Measurements from ENCODE around the gene MPPED1.

DNA sequence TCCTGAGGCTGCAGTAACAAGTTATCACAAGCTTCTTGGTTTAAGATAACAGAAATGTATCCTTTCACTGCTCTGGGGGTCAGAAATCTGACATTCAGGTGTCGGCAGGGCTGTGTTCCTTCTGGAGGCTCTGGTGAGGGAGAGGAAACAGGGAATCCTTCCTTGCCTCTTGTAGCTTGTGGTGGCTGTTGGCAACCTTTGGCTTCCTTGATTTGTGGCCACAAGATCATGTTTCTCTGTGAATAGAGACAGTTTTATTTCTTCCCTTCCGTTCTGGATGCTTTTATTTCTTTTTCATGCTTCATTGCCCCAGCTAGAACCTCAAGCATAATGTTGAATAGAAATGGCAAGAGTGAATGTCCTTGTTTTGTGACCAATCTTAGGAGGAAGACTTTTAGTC lies 44.0 kb downstream of the MPPED1 start:
- no peak for TF ChIP-seq OVOL2 (CRISPR knock-in tag; IDR thresholded peaks at IDR 0.05; ENCODE audit: borderline replicate concordance)
- TF ChIP-seq, protein P1, sequence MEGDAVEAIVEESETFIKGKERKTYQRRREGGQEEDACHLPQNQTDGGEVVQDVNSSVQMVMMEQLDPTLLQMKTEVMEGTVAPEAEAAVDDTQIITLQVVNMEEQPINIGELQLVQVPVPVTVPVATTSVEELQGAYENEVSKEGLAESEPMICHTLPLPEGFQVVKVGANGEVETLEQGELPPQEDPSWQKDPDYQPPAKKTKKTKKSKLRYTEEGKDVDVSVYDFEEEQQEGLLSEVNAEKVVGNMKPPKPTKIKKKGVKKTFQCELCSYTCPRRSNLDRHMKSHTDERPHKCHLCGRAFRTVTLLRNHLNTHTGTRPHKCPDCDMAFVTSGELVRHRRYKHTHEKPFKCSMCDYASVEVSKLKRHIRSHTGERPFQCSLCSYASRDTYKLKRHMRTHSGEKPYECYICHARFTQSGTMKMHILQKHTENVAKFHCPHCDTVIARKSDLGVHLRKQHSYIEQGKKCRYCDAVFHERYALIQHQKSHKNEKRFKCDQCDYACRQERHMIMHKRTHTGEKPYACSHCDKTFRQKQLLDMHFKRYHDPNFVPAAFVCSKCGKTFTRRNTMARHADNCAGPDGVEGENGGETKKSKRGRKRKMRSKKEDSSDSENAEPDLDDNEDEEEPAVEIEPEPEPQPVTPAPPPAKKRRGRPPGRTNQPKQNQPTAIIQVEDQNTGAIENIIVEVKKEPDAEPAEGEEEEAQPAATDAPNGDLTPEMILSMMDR (IDR thresholded peaks at IDR 0.05): no peak
- TF ChIP-seq ZNF671 (CRISPR knock-in tag; IDR thresholded peaks at IDR 0.05): no peak
- TF ChIP-seq CREB1 (CRISPR knock-in tag; IDR thresholded peaks at IDR 0.05): no peak
- TF ChIP-seq ZBTB21 (CRISPR knock-in tag; IDR thresholded peaks at IDR 0.05; ENCODE audit: borderline replicate concordance): no peak
- TF ChIP-seq, protein P2, sequence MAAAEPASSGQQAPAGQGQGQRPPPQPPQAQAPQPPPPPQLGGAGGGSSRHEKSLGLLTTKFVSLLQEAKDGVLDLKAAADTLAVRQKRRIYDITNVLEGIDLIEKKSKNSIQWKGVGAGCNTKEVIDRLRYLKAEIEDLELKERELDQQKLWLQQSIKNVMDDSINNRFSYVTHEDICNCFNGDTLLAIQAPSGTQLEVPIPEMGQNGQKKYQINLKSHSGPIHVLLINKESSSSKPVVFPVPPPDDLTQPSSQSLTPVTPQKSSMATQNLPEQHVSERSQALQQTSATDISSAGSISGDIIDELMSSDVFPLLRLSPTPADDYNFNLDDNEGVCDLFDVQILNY (CRISPR knock-in tag; IDR thresholded peaks at IDR 0.05): no peak
- TF ChIP-seq EMX1 (CRISPR knock-in tag; IDR thresholded peaks at IDR 0.05): no peak
- no peak for TF ChIP-seq NFATC4 (CRISPR knock-in tag; IDR thresholded peaks at IDR 0.05)
- TF ChIP-seq, protein P3, sequence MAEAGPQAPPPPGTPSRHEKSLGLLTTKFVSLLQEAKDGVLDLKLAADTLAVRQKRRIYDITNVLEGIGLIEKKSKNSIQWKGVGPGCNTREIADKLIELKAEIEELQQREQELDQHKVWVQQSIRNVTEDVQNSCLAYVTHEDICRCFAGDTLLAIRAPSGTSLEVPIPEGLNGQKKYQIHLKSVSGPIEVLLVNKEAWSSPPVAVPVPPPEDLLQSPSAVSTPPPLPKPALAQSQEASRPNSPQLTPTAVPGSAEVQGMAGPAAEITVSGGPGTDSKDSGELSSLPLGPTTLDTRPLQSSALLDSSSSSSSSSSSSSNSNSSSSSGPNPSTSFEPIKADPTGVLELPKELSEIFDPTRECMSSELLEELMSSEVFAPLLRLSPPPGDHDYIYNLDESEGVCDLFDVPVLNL (CRISPR knock-in tag; IDR thresholded peaks at IDR 0.05; ENCODE audit: borderline replicate concordance, low read depth): no peak
- TF ChIP-seq CBFB (CRISPR knock-in tag; IDR thresholded peaks at IDR 0.05; ENCODE audit: low read depth): no peak
- TF ChIP-seq FOXK1 (CRISPR knock-in tag; IDR thresholded peaks at IDR 0.05): no peak
- TF ChIP-seq ELF4 (CRISPR knock-in tag; IDR thresholded peaks at IDR 0.05; ENCODE audit: low read depth): no peak
- no peak for TF ChIP-seq IRF2 (CRISPR knock-in tag; IDR thresholded peaks at IDR 0.05; ENCODE audit: borderline replicate concordance, low read depth)
- TF ChIP-seq, protein P4, sequence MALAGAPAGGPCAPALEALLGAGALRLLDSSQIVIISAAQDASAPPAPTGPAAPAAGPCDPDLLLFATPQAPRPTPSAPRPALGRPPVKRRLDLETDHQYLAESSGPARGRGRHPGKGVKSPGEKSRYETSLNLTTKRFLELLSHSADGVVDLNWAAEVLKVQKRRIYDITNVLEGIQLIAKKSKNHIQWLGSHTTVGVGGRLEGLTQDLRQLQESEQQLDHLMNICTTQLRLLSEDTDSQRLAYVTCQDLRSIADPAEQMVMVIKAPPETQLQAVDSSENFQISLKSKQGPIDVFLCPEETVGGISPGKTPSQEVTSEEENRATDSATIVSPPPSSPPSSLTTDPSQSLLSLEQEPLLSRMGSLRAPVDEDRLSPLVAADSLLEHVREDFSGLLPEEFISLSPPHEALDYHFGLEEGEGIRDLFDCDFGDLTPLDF (CRISPR knock-in tag; IDR thresholded peaks at IDR 0.05): no peak

Data from WTC11 (cell line).